Fibroblast of skin of right quadriceps (primary cell): ENCODE results near the gene DTX4.

Experiments
- DNase-seq: peaks from one replicate; pipeline ENCODE4 v3.0.0-alpha.2; 2013

DTX4 gene

GRCh38 chr11:59173080-59173963 lies 1.4 kb downstream of the DTX4 start:
- DNase-seq, result peak; percentile 49

DNA sequence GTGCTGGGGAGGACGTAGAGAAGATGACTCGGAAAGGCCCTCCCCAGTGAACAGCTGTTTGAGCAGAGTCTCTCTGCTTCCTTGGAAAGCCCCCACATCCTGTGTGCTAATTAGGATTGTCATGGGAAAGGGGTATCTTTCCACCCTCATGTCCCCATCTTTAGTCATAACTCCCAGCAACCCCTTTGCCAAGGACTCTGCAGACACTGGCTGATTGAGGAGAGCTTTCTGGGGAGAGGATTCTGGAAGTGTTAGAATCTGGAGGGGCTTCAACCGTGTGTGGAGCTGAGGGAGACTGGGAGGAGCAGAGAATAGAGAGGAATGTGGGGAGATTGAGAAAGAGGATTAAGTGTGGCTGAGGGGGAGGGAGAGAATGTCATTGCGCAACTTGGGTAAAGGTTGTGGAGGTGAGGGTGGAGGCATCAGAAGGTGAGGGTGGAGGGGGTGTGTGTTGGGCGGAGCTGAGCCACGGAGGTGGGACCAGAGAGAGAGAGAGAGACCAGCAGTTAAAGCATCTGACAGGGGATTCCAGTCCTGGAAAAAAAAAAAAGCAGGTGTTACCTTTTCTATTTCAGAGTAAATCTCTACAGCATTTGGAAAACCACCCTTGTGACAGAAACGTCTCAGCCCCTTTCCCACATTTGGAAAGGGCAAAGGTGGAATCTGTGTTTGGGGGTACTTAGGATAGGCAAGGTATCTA lies 2.2 kb downstream of the DTX4 start:
- DNase-seq, result peak; percentile 57

- peak; percentile 39 for DNase-seq
Measured at GRCh38 chr11:59174664-59175033, 2.7 kb downstream of the DTX4 start.

DNA sequence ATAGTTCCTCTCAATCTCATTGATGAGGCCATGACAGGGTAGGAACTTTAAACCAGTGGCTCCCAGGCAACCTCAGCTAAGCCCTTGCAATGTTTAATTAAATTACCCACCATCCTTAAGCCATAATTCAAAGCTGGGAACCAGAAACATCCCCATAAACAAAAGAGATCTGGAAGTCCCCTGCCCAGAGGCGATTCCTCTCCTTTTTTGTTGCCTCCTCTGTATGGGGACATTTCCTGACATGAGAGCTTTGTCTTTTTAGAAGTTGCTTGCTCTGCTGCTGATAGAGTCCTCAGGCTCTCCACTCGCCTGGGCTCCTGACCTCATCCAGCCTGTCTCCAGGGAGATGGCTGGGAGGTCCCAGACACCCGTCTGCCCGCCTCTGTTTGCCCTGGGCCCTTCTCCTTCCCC lies 3.2 kb downstream of the DTX4 start:
- no peak for DNase-seq

DNA sequence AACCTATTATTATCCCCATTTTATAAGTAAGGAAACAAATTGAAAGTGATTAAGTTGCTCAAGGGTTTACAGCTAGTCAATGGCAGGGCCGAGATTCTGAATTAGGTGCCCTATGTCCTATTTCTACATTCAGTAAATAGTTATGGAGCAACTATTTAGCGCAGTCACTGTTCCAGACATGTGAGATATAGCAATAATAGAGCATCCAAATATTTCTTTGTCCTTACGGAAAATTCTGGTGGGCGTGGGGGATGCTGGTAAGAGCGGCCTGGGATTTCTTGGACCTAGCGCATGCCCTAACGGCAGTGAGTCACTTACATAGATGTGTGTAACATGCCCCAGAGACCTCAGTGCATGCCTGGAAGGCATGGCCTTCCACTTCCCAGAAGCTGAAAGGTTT lies 4.4 kb downstream of the DTX4 start:
- no peak for DNase-seq

GRCh38 chr11:59178402-59178801 lies 6.5 kb downstream of the DTX4 start:
- no peak for DNase-seq

DNA sequence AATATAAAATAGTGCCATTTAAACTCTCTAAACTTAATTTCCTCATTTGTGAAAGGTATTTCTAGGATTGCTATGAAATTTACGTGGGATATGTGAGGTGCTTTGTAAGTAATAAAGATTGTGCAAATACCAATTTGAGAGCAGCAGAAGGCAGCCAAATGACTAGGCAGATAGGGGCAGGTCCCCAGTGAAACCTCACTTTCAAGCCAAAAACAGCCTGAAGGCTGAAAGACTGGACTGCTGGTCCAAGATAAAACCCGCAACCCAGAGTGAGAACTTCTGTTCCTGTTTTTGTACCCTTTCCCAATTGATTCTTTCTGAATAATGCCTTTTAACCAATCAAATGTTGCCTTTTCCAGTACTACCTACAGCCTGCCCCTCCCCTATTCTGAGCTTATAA lies 7.2 kb downstream of the DTX4 start:
- DNase-seq, result no peak

DNA sequence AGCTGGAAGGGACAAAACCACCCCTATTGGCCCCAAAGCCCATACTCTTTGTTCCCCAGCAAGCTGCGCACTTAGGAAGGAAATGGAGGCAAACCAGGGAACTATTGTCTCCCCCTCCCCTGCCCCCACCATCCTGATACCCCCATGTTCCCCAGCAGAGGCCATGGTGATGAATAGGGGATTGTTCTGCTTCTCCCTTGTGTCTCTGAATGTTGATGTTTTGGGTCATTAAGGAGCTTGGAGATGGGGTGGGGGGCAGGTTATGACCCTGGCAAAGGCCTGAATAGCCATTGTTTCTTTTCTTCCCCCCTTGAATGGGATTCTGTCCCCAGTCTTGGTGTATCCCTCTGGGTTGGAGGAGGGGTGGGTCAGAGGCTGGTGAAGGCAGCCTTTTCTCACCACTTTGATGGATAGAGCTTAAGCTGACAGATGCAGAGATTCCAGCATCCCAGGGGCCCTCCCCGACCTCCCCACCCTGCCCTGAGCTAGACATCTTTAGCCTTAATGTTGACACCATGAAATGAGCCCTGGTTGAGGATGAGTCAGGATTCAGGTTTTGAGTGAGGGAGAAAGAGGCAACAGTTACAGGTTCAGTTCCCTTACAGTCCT lies 8.3 kb downstream of the DTX4 start:
- DNase-seq, result no peak

DNA sequence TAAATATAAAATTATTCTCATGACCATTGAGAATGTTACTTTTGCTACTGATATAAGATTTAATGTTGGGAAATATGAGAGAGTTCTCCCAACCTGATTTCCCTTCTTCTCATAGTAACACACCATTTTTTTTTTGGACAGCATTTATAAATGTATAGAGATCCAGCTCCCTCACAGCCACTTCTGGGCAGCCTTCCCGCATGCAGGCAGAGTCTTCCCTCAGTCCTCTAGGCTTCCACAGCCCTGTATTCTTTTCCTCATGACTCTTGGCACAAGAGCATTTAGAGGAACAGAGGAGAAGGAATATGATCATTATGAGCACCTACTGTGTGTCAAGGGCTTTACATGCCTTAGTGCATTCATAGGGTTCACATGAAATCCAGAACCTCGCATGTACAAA lies 9.0 kb downstream of the DTX4 start:
- DNase-seq, result no peak

- DNase-seq, result no peak
Measured at GRCh38 chr11:59181746-59182456, 10.0 kb downstream of the DTX4 start.

DNA sequence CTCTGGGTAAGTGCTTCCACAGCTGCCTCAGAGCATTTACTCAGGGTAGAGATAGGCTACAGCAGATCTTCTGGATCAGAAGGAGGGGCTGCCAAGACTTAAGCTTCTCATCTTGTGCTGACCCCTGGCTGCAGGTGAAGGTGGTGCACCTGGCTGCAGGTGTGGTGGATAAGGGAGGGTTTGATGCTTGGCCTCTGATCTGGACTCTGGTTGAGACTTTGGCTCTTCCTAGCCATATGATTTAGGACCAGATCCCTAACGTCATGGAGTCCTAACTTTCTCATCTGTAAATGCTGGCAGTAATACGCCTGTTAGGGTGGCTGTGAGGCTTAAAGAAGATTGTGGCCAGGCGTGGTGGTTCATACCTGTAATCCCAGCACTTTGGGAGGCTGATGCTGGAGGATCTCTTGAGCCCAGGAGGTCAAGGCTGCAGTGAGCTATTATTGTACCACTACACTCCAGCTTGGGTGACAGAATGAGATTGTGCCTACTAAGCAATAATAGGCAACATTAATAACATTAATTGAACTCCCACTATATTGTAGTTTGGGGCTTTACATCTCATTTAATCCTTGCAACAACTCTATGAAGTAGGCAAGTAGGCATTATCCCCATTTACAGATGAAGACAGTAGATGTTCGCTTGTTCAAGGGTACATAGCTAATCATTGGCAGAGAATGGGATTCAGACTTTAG lies 10.7 kb downstream of the DTX4 start:
- DNase-seq, result no peak

DNA sequence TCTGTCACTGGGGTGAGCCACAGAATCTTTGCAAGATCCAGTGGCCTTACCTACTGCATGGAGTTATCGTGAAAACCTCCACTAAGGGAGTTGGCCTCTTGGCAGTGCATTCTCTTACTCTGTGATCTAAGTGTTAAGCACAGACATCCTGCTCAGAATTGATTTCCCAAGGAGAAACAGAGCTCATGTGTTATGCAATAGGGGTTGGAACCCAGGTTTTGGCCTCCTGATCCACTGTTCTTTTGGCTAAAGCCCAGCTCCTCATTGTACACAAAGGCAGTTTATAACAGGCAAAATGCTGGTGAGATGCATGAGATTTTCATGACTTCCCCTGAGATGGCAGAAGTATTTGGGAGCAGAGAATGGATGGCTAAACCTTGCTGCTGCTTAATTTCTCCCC lies 11.8 kb downstream of the DTX4 start:
- no peak for DNase-seq

DNA sequence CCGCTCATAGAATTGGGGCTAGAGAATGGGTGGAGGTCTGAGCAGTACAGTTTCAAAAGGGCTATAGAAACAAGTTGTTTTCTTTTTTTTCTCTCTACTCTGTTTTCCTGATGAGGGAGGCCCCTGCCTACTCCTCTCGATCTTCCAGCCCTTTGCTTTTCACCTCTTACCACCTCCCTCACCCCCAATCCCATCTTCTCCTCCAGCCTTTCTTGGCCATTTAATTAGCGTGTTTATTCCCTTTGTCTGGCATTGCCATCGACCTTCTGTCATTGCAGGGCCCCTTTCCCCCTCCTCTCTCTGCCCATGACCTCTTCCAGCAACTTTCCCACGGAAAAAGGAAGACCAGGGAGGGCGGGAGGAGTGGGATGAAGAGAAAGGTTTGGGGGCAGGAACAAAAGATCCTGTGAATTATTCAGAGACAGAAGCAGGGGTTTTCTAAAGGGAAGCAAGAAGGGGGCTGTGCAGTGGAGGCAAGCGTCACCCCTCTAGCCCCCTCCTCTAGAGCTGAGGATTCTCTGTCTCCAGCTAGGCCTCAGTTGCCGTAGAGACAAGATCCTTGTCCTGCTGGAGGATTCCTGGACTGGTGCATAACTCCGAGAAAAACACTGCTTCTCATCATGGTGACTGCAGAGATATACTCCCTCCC lies 12.9 kb downstream of the DTX4 start:
- no peak for DNase-seq

GRCh38 chr11:59185386-59185945 lies 13.5 kb downstream of the DTX4 start:
- no peak for DNase-seq

- DNase-seq, result no peak
Measured at GRCh38 chr11:59186130-59186594, 14.2 kb downstream of the DTX4 start.

DNA sequence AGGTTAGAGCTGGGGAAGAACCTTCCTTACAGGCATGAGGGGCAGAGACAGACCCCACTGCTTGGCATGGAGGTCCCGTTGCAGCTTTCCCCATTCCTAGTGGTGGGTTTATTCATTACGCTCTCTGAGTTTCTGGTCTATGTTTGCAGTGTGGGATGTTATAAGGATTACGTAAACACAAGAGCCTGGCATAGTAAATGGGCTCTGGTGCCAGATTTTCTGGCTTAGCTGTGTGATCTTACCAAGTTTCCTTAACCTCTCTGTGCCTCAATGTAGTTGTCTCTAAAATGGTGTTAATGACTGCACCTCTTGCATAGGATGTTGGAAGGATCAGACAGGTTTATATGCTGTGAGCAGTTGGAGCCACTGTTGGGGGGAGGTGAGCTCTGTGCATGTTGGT lies 15.1 kb downstream of the DTX4 start:
- no peak for DNase-seq

GRCh38 chr11:59187587-59187986 lies 15.7 kb downstream of the DTX4 start:
- peak; percentile 28 for DNase-seq

- peak; percentile 49 for DNase-seq
Measured at GRCh38 chr11:59188954-59189353, 17.0 kb downstream of the DTX4 start.

DNA sequence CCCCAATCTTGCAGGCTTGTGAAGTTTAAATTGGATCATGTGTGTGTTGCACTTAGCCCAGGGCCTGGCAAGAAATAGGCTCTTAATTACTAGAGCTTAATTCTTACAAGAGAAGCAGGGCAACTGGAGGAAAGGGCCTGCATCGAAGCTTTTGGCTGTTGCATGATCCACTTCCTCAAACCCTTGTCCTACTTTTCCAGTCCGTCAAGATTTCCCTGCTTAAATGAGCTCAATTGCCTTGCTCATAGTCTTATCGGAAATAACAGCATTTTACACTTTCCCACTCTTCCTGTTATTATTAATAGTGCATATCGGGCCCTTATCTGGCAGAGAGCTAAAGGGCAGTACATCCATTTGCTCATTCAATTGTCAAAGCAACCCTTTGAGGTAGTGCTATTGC lies 18.1 kb downstream of the DTX4 start:
- no peak for DNase-seq

DNA sequence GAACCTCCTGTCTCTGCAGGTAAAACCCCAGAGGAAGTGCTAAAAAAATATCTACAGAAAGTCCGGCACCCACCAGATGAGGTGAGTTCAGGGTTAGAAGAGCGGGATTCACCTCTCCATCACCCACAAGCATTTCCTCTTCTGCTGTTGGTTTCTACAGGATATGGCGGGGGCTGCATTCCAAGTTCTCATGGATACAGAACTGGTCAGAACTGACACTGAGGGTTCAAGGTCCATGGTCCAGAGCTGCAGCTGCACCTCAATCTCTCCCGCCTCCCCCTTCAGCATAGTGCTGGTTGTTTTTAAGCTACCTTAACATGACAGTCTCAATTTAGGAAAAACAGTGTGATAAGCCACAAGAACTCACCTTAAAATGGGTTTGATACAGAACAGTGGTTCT lies 19.2 kb downstream of the DTX4 start:
- no peak for DNase-seq

- no peak for DNase-seq
Measured at GRCh38 chr11:59191890-59192289, 20.0 kb downstream of the DTX4 start.
